HepG2 (cell line): ENCODE data around the gene EPHA4. TPM values are rescaled to one million over a fixed set of nuclear protein-coding genes. Genes with fewer than 3 reads are reported as not detected.

Source experiments
- DBP ChIP-seq: sonication (generic); formaldehyde crosslinking; IDR thresholded peaks from 2 replicates; pipeline ENCODE4 v1.4.0; 2020; ENCODE audit warnings: missing genetic modification reagents; ENCODE audit errors: not compliant biosample characterization
- ETV5 ChIP-seq: IDR thresholded peaks from 2 replicates; pipeline ENCODE4 v1.6.1; 2018; ENCODE audit warnings: missing biosample characterization, missing genetic modification reagents, inconsistent platforms, borderline replicate concordance
- HNF1A ChIP-seq, 2 experiments: sonication (generic) in 1 of 2; formaldehyde crosslinking in 1 of 2; IDR thresholded peaks; 2 replicates each; pipeline versions ENCODE4 v1.4.0 to v1.6.1; 2016 to 2020; ENCODE audit warnings: borderline replicate concordance in 1 of 2, low read depth in 1 of 2, mild to moderate bottlenecking in 1 of 2, missing genetic modification reagents in 1 of 2
- HOXA3 ChIP-seq: sonication (generic); formaldehyde crosslinking; IDR thresholded peaks from 2 replicates; pipeline ENCODE4 v1.5.0; 2020; ENCODE audit warnings: missing genetic modification reagents
- MBD4 ChIP-seq: IDR thresholded peaks from 2 replicates; pipeline ENCODE4 v1.6.1; 2012; ENCODE audit warnings: low read length, inconsistent platforms, borderline replicate concordance
- SALL1 ChIP-seq: sonication (generic); formaldehyde crosslinking; IDR thresholded peaks from 2 replicates; pipeline ENCODE4 v1.8.0; 2022; ENCODE audit warnings: mild to moderate bottlenecking, missing genetic modification reagents
- SIX1 ChIP-seq: sonication (generic); formaldehyde crosslinking; IDR thresholded peaks from 2 replicates; pipeline ENCODE4 v1.4.0; 2020; ENCODE audit warnings: missing genetic modification reagents, borderline replicate concordance
- SRSF9 ChIP-seq: fragments of 200-400 bp; formaldehyde crosslinking; IDR thresholded peaks from 2 replicates; pipeline ENCODE4 v1.6.1; 2018; ENCODE audit warnings: borderline replicate concordance, mild to moderate bottlenecking, low read depth, low read length; ENCODE audit not compliant: insufficient read depth, poor library complexity, severe bottlenecking
- TEAD3 ChIP-seq: optimal IDR thresholded peaks from 2 replicates; pipeline ENCODE3; 2016; ENCODE audit warnings: borderline replicate concordance
- ZNF235 ChIP-seq: sonication (generic); formaldehyde crosslinking; IDR thresholded peaks from 2 replicates; pipeline ENCODE4 v1.8.1; 2023; ENCODE audit warnings: mild to moderate bottlenecking, missing genetic modification reagents, borderline replicate concordance
- ZNF331 ChIP-seq: sonication (generic); formaldehyde crosslinking; IDR thresholded peaks from 2 replicates; pipeline ENCODE4 v1.4.0; 2020; ENCODE audit warnings: missing genetic modification reagents
- ZNF432 ChIP-seq: sonication (generic); formaldehyde crosslinking; IDR thresholded peaks from 2 replicates; pipeline ENCODE4 v1.5.0; 2020; ENCODE audit warnings: missing genetic modification reagents, mild to moderate bottlenecking, borderline replicate concordance
- ZSCAN25 ChIP-seq: sonication (generic); formaldehyde crosslinking; IDR thresholded peaks from 2 replicates; pipeline ENCODE4 v1.8.0; 2022; ENCODE audit warnings: mild to moderate bottlenecking, missing genetic modification reagents
- ZSCAN31 ChIP-seq: sonication (generic); formaldehyde crosslinking; IDR thresholded peaks from 2 replicates; pipeline ENCODE4 v1.5.0; 2020; ENCODE audit warnings: low read depth, mild to moderate bottlenecking, missing genetic modification reagents
- polyA plus RNA-seq, 8 experiments: library from polyadenylated mRNA; depleted of rRNA in 3 of 8; stranded (reverse) in 7 of 8; unstranded in 1 of 8; fragments of >200 nt; fragmentation: Illumina TruSeq in 4 of 8; extraction: Trizol in 4 of 8; gene quantifications; 2 replicates each; pipeline versions ENCODE4 v1.2.1 to v1.2.3, GENCODE V29; 2011 to 2016; ENCODE audit warnings: low read depth in 4 of 8, missing spikeins in 1 of 8, mixed read lengths in 1 of 8; ENCODE audit not compliant: insufficient read depth in 1 of 8
- total RNA-seq, 5 experiments: library from RNA; depleted of rRNA; stranded (reverse); fragments of >200 nt; fragmentation: Illumina TruSeq; extraction: Trizol; gene quantifications; 2 replicates each; pipeline ENCODE4 v1.2.3, GENCODE V29; 2016; ENCODE audit warnings: low read depth in 1 of 5

EPHA4 gene
- total and polyA plus RNA-seq, 2 of the 13 experiments (the other 11 are each of a cell fraction or from before 2014, with no cell fraction given) = not detected

GRCh38 chr2:221428896-221429295, 143.2 kb downstream of the EPHA4 start (continued):
- no peak for TF ChIP-seq ZNF235
- TF ChIP-seq HNF1A (IDR thresholded peaks at IDR 0.05; ENCODE audit: low read depth) = no peak
- no peak for TF ChIP-seq HNF1A (CRISPR knock-in tag; IDR thresholded peaks at IDR 0.05; ENCODE audit: borderline replicate concordance)
- TF ChIP-seq DBP (CRISPR knock-in tag) = no peak
- no peak for TF ChIP-seq ZNF432 (CRISPR knock-in tag)
- no peak for TF ChIP-seq SIX1
- TF ChIP-seq ZSCAN31 (CRISPR knock-in tag) = no peak
- no peak for TF ChIP-seq ZNF331 (CRISPR knock-in tag)
- no peak for TF ChIP-seq SALL1
- no peak for TF ChIP-seq ETV5 (CRISPR knock-in tag)
- no peak for TF ChIP-seq TEAD3 (CRISPR knock-in tag)
- no peak for TF ChIP-seq ZSCAN25
- TF ChIP-seq HOXA3 = no peak
- TF ChIP-seq SRSF9 = no peak
- no peak for TF ChIP-seq MBD4
